GM18909 (cell line): ENCODE data around the gene UGGT1.
A peak's percentile ranks its signal among the peaks of the same experiment; 100 is the strongest.
"Not testable (repeated sequence)": the region's sequence is repeated elsewhere in the genome, so short reads cannot be mapped to it uniquely, and the experiment has no call there.

Source experiments
- ATAC-seq: cut with Tn5 transposase; IDR thresholded peaks from one replicate; pipeline ENCODE4 v1.9.1; 2021; ENCODE audit warnings: mild to moderate bottlenecking; ENCODE audit not compliant: unreplicated experiment, poor library complexity

Gene UGGT1

DNA sequence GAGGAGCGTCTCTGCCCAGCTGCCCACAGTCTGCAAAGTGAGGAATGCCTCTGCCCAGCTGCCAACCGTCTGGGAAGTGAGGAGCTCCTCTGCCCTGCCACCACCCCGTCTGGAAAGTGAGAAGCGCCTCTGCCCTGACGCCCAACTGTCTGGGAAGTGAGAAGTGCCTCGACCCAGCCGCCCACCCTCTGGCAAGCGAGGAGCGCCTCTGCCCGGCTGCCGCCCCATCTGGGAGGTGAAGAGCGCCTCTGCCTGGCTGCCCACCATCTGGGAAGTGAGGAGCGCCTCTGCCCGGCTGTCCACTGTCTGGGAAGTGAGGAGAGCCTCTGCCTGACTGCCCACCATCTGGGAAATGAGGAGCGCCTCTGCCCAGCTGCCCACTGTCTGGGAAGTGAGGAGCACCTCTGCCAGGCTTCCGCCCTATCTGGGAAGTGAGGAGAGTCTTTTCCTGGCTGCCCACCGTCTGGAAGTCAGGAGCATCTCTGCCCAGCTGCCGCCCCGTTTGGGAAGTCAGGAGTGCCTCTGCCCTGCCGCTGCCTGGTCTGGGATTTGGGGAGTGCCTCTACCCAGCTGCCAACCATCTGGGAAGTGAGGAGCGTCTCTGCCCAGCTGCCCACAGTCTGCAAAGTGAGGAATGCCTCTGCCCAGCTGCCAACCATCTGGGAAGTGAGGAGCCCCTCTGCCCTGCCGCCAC lies 117.8 kb downstream of the UGGT1 start:
- ATAC-seq: not testable (repeated sequence)

GRCh38 chr2:128214251-128214650 lies 123.3 kb downstream of the UGGT1 start:
- no peak for ATAC-seq

- no peak for ATAC-seq
These were observed 124.0 kb downstream of the UGGT1 start for GRCh38 chr2:128214866-128215460.

DNA sequence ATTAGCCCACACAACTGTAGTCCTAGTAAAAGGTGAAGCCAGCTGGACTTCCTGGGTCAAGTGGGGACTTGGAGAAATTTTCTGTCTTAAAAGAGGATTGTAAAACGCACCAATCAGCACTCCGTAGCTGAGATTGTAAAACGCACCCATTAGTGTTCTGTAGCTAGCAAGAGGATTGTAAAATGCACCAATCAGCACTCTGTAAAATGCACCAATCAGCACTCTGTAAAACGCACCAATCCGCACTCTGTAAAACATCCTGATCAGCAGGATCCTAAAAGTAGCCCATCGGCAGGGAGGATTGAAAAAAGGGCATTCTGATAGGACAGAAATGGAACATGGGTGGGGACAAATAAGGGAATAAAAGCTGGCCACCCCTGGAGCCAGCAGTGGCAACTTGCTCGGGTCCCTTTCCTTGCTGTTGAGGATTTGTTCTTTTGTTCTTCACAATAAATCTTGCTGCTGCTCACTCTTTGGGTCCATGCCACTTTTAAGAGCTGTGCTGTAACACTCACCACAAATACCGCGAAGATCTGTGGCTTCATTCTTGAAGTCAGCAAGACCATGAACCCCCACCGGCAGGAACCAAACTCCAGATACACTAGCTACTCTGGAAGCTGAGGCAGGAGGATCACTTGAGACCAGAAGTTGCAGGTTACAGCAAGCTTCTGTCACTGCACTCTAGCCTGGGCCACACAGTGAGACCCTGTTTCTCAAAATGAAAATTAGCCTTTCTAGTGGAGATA lies 125.1 kb downstream of the UGGT1 start:
- ATAC-seq: no peak

- no peak for ATAC-seq
These were observed 126.7 kb downstream of the UGGT1 start for GRCh38 chr2:128217671-128218070.

- ATAC-seq: no peak
These were observed 128.9 kb downstream of the UGGT1 start for GRCh38 chr2:128219891-128220290.

DNA sequence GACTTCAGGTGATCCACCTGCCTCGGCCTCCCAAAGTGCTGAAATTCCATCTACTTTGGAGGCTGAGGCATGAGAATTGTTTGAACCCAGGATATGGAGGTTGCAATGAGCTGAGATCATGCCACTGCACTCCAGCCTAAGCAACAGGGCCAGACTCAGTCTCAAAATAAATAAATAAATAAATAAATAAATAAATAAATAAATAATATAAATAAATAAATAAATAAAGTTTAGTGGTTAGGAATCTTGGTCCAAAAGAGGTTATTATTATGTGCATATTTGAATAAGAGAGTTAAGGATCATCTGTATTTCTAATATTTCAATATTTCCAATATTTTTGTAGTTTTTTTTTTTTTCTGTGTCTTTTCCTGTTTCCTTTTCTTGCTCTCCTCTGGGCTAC lies 136.9 kb downstream of the UGGT1 start:
- no peak for ATAC-seq

- ATAC-seq: no peak
These were observed 137.9 kb downstream of the UGGT1 start for GRCh38 chr2:128228894-128229293.

DNA sequence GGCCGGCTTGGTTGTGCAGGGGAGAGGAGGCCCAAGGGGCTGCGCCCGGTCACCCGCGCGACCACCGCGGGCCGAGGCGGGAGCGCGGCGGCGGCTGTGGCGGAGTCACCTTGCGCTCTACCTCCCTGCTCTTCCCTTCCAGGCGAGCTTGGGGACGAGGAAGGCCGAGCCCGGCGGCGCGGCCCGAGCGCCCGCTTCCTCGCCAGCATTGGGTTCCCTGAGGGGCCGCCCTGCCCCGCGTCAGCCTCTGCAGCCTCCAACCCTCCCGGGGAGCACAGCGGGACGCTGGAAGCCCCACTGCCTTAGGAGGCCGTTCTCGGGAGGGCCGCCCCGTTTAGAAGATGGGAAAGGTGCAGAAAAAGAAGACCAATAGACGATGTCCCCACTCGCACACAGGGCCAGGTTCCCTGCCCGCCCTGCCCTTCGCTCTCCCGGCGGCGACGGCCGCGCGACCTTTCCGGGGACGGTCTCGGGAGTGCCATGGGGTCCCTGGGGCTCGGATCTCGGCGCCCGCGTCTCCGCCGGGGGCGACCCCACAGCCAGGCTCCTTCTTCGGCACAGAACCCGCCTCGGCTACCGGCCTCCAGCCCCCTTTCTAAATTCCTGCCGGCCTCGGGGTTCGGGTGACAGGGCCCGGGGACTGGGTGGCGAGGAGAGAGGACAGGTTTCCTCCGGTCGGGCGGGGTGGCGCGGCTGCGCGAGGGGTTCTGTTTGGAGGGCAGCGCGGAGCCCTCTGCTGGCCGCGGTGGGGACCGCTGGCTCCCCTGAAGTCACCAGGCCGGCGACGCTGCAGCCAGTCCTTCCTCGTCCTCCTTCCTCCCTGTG lies 142.2 kb downstream of the UGGT1 start:
- ATAC-seq: peak; percentile 99

DNA sequence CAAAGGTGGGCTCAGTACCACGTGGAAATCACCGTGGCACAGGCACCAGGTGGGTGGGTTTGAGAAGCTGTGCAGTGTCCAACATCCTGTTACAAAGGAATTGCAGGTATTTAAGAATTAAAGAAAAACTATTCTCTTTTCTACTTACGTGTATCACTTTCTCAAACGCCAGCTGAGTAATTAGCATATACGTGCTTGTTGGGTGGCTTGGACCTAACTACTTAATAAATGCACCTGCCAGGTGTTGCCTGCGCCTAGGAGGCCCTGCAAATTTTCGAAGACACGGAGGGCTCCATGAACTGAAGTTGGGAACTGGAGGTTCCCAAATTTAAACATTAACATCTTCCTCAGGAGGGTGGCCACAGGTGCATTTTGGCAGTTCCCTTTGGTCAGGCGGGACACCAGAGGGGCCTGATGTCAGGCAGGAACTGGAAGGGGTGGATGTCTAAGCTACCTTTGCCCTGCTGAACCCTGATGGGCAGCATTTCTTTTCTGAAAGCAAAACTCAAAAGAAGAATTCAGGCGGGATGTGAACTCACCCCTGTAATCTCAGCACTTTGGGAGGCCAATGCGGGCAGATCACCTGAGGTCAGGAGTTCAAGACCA lies 142.9 kb downstream of the UGGT1 start:
- ATAC-seq: no peak

DNA sequence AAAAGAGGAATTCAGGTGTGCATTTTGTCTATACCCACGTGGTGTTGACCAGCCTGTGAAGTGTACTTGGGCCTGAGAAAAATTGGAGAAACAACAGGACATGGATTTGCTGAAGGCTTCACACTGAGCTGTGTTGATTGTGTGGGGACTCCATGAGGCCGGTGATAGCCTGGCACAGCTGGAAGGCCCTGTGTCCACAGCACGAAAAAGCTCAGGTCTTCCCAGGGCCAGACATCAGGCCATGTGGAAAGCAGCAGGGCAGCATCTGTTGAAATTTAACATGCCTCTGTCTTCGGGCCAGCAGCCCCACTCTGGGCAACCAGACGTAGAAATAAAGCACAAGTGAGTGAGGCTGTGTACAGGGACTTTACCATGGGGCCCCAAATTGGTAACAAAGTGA lies 143.6 kb downstream of the UGGT1 start:
- no peak for ATAC-seq

- ATAC-seq: no peak
These were observed 144.6 kb downstream of the UGGT1 start for GRCh38 chr2:128235581-128235980.

- ATAC-seq: no peak
These were observed 145.6 kb downstream of the UGGT1 start for GRCh38 chr2:128236491-128237035.

GRCh38 chr2:128237081-128237534 lies 146.1 kb downstream of the UGGT1 start:
- no peak for ATAC-seq

DNA sequence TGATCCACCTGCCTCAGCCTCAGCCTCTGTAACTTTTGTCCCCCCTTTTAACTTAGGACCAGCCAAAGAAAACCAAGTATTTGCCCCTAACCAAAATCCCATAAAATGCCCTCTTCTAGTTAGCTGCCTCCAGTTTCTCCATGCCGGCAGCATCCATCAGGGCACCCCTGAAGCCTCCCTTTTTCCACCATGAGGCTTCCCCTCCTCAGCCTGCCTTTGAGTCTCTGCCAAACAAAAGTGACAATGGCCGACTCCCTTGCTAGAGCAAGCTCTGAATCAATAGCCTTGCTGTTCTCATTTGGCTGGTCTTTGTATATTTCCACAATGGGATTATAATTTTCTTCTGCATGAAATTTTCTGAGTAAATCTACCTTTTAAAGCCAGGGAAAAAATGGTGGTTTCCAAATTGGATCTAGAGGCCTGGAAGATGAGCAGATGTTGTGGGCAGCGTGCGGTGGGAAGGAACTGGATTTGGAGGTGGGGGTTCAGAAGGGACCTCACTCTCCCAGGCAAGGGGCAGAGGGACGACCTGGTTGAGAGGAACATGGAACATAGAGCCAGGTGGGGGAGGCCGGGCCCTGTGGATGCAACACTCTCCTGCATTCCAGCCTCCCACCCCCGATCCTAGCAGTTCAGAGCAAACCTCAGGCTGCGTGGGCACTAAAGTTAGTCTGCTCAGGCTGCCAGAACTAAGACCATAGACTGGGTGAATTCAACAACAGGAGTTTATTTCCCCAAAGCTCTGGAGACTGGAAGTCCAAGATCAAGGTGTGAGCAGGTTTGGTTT lies 147.1 kb downstream of the UGGT1 start:
- no peak for ATAC-seq

- no peak for ATAC-seq
These were observed 150.9 kb downstream of the UGGT1 start for GRCh38 chr2:128241896-128242295.
